ENCODE measurements around the gene PC. TPM values are rescaled to one million over a fixed set of nuclear protein-coding genes. Genes with fewer than 3 reads are reported as not detected.

PC gene
- total RNA-seq, 2 experiments from 2014 or later = 5.6 to 6.5 TPM

DNA sequence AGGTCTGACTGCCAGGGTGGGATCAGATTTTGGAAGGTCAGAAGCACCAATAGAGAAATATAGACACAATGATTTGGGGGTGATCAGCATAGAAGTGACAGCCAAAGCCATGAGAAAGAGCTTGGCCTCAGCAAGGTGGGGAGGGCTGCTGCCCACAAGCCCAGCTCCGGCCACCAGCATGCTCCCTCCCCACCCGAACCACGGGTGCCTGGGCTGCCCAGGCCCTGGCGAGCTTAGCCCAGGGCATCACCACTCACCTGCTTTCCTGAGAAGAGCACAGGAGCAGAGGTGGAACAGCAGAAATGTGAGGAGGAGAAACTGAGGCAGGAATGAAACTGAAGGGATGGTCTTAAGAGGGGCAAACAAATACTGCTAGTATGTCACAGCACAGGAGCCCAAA is 52.6 kb downstream of the PC start:
- intact Hi-C loops (cut with micrococcal nuclease) = no loop called here
- no peak for ATAC-seq
- no peak for DNase-seq
- ChIA-PET CTCF (no interaction called here), POLR2A (no interaction called here)
- Mint-ChIP-seq H3K27me3 (no peaks in the 10 kb centered on the region), H3K27ac (no peak overlapping the region), H3K4me3 (no peak overlapping the region), H3K9me3 (no peaks in the 10 kb centered on the region), H3K4me1 (ENCODE audit: low read depth) (no peaks in the 10 kb centered on the region), H3K36me3 (ENCODE audit: low read depth) (no peaks in the 10 kb centered on the region)
- TF ChIP-seq, protein P1, sequence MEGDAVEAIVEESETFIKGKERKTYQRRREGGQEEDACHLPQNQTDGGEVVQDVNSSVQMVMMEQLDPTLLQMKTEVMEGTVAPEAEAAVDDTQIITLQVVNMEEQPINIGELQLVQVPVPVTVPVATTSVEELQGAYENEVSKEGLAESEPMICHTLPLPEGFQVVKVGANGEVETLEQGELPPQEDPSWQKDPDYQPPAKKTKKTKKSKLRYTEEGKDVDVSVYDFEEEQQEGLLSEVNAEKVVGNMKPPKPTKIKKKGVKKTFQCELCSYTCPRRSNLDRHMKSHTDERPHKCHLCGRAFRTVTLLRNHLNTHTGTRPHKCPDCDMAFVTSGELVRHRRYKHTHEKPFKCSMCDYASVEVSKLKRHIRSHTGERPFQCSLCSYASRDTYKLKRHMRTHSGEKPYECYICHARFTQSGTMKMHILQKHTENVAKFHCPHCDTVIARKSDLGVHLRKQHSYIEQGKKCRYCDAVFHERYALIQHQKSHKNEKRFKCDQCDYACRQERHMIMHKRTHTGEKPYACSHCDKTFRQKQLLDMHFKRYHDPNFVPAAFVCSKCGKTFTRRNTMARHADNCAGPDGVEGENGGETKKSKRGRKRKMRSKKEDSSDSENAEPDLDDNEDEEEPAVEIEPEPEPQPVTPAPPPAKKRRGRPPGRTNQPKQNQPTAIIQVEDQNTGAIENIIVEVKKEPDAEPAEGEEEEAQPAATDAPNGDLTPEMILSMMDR (IDR thresholded peaks at IDR 0.05) = no peak

DNA sequence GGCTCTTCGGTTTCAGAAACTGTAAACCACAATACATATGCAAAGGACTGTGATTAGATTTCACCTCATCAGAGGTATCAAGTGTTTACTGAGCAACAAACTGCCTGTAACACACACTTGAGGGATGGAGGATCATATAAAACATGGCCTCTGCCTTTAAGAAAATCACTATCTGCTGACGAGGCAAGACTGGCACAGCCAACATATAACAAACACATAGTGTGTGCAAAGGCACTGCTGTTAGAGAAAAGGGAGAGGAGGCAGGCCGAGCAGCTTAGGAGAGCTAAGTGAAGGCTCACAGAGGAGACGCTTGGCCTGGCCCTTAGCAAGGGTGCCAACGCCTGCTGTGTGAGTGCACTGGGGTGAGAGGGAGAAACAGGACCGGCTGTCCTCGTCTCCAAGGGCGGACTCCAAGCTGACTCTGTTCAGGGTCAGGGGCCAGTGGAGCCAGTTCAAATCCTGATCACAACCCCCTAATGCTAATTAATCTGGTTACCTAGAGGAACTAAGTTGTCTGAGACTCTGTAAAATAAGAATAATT is 53.1 kb downstream of the PC start:
- Mint-ChIP-seq H3K9me3 (no peaks in the 10 kb centered on the region), H3K4me1 (ENCODE audit: low read depth) (no peaks in the 10 kb centered on the region), H3K36me3 (ENCODE audit: low read depth) (no peaks in the 10 kb centered on the region), H3K4me3 (no peak overlapping the region), H3K27ac (no peak overlapping the region), H3K27me3 (no peaks in the 10 kb centered on the region)
- CTCF ChIA-PET = no interaction called here
- intact Hi-C loops (cut with micrococcal nuclease) = no loop called here
- TF ChIP-seq, protein P1 (IDR thresholded peaks at IDR 0.05) = no peak
- POLR2A ChIA-PET = no interaction called here
- ATAC-seq (no peak), DNase-seq (no peak)

DNA sequence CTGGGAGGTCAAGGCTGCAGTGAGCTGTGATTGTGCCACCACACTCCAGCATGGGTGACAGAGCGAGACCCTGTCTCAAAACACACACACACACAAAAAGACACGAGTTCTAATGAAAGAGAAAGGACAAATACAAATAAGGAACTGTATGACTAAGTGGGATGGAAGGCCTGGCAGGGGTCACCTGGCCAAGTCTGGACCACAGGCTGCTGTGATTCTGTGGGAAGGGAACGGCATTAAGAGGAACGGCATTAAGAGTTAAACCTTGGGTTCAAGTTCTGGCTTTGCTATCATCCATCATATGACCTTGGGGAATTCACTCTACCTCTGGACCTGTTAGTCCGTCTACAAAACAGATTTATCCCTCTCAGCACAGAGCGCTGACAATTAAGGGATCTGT is 53.6 kb downstream of the PC start:
- TF ChIP-seq, protein P1 (IDR thresholded peaks at IDR 0.05) = no peak
- no peak overlapping the region for H3K4me3 Mint-ChIP-seq
- no peaks in the 10 kb centered on the region for H3K36me3 Mint-ChIP-seq (ENCODE audit: low read depth)
- no peak overlapping the region for H3K27ac Mint-ChIP-seq
- intact Hi-C loops (cut with micrococcal nuclease) = no loop called here
- no peak for DNase-seq
- no peaks in the 10 kb centered on the region for H3K27me3 Mint-ChIP-seq
- no peaks in the 10 kb centered on the region for H3K9me3 Mint-ChIP-seq
- ChIA-PET CTCF (no interaction called here), POLR2A (no interaction called here)
- ATAC-seq = no peak
- no peaks in the 10 kb centered on the region for H3K4me1 Mint-ChIP-seq (ENCODE audit: low read depth)

DNA sequence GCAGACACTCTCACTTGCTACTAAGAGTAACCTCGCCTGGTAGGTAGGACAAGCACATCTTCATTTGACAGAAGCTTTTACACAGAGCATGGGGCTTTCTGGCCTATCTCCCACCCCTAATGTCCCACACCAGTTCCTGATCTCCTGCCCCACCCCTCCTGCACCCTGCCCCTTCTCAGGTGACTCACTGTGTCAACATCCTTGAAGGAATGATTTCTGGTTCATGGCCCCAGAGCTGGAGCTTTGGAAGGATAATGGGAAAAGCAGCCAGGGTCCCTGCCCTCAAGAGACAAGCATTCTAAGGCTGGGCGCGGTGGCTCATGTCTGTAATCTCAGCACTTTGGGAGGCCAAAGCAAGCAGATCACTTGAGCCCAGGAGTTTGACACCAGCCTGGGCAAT is 54.1 kb downstream of the PC start:
- no peak overlapping the region for H3K4me3 Mint-ChIP-seq
- DNase-seq (no peak), ATAC-seq (no peak)
- H3K27ac Mint-ChIP-seq = no peak overlapping the region
- POLR2A ChIA-PET = no interaction called here
- no peaks in the 10 kb centered on the region for H3K36me3 Mint-ChIP-seq (ENCODE audit: low read depth)
- intact Hi-C loops (cut with micrococcal nuclease) = no loop called here
- H3K27me3 Mint-ChIP-seq = no peaks in the 10 kb centered on the region
- CTCF ChIA-PET = no interaction called here
- TF ChIP-seq, protein P1 (IDR thresholded peaks at IDR 0.05) = no peak
- H3K4me1 Mint-ChIP-seq (ENCODE audit: low read depth) = no peaks in the 10 kb centered on the region
- no peaks in the 10 kb centered on the region for H3K9me3 Mint-ChIP-seq

DNA sequence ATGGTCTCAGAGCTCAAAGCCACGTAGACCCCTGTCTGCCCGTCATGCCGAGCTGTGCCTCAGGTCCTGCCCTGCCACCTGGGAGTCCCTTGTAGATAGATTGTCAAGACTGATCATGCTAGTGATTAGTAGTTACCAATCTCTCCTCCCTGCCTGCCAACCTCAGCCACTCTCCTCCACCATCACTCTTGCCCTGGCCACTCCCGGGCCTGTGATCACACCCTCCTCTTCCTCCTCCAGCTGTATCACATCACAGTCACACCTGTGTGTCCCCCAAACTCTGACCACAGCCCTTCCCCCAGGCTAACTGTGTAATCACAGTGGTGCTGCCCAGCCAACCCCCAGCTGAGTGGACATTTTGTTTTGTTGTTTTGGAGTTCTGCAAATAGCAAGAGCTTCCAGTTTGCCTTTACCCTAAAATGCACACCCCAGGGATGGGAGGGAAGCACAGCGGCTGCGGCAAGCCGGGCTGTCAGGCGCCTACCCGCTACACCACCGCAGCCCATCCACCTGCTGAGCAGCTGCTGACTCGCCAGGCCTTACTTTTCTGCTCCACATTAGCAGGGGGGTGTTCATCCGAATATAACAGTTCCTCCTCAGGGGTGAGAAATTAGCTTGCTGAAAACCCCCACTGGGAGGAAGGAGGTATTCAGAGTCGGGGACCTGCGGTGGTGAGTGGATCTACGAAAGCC is 55.6 kb downstream of the PC start:
- no peak for DNase-seq
- TF ChIP-seq, protein P1 (IDR thresholded peaks at IDR 0.05) = no peak
- Mint-ChIP-seq H3K27me3 (no peaks in the 10 kb centered on the region), H3K4me3 (no peak overlapping the region), H3K27ac (no peak overlapping the region), H3K9me3 (no peaks in the 10 kb centered on the region), H3K36me3 (ENCODE audit: low read depth) (no peaks in the 10 kb centered on the region), H3K4me1 (ENCODE audit: low read depth) (no peaks in the 10 kb centered on the region)
- POLR2A ChIA-PET = interaction anchor here (1.2 kb wide), 1 partner anchor 56 kb away, joined by 3 read pairs; the partner anchor contains the start of gene PC
- no peak for ATAC-seq
- intact Hi-C loops (cut with micrococcal nuclease) = no loop called here
- CTCF ChIA-PET = interaction anchor here (0.7 kb wide), 1 partner anchor 171 kb away, joined by 3 read pairs; no protein-coding TSS in a partner anchor
